ENCODE data around the gene ZPR1.
"Not testable (repeated sequence)": the region's sequence is repeated elsewhere in the genome, so short reads cannot be mapped to it uniquely, and the experiment has no call there.

The ZPR1 gene, protein sequence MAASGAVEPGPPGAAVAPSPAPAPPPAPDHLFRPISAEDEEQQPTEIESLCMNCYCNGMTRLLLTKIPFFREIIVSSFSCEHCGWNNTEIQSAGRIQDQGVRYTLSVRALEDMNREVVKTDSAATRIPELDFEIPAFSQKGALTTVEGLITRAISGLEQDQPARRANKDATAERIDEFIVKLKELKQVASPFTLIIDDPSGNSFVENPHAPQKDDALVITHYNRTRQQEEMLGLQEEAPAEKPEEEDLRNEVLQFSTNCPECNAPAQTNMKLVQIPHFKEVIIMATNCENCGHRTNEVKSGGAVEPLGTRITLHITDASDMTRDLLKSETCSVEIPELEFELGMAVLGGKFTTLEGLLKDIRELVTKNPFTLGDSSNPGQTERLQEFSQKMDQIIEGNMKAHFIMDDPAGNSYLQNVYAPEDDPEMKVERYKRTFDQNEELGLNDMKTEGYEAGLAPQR

DNA sequence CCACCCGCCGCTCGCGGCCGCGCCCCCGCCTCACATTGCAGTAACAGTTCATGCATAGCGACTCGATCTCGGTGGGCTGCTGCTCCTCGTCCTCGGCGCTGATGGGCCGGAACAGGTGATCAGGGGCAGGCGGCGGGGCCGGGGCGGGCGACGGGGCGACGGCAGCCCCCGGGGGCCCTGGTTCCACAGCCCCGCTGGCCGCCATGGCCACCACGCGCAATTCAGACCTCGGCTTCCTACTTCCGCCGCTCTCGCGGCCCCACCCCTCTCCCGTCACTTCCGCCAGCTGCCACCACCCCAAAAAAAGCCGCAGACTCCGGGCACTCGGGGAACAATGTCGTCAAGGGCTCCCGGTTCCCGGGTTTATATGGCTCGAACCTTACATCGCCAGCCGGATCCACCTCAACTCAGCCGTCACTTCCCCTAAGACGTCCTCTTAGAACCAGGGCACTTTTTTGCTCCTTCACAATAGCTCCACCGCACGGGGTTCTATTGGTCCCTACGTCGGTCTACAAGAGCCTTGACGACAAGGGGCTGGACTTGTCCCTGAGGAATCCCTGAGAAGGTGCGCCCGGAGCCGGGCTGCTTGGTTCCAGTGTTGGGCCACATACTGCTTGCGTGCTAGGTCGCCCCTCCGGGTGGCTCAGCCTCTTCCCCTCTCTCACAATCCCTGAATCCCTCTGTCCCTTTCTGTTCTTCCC lies at the start of gene ZPR1:
Gene ZPR1, minus strand, starts transcription at position 238 of the 701 bp plus-strand sequence. Its CDS starts 33 bp downstream, at position 205.
- DNase-seq (ENCODE audit: low read depth), result peak; percentile 33

- no peak for DNase-seq (ENCODE audit: low read depth)
Measured at GRCh38 chr11:116836632-116836991, 48.8 kb upstream of the ZPR1 start.

- peak; percentile 90 for DNase-seq (ENCODE audit: low read depth)
Measured at GRCh38 chr11:116835791-116836631, 48.2 kb upstream of the ZPR1 start.

DNA sequence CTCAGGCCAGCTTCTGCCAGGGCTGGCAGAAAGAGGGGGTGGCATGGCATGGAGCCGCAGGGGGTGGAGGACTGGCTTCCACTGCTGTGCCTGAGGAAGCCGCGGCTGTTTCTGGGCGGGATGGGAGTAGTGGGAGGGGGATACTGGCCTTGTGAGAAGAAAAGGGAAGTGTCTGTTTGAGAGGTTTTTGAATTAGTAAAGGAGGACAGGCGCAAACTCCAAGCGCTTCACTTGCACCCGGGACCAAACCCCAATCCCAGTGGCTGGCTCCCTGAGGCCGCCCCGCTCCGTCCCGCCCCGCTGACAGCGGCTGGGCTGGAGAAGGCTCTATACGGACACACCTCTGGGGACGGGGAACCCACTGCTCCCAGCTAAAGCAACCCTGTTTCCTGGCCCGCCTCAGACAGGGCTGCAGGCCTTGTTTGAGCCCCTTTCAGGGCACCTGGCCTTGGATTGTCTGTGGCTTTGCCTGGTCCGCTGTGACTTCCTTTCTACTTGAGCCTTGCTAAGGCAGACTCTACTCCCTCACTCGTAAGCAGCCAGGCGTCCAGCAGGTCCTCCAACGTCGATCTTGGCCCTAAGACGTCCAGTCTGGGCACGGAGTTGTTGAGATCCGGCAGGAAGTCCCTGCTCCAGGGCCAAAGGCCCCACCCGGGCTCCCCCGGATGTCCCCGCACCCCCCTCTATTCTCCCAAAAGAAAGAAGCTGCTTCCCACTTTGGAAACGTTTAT lies 47.4 kb upstream of the ZPR1 start:
- DNase-seq (ENCODE audit: low read depth), result no peak

DNA sequence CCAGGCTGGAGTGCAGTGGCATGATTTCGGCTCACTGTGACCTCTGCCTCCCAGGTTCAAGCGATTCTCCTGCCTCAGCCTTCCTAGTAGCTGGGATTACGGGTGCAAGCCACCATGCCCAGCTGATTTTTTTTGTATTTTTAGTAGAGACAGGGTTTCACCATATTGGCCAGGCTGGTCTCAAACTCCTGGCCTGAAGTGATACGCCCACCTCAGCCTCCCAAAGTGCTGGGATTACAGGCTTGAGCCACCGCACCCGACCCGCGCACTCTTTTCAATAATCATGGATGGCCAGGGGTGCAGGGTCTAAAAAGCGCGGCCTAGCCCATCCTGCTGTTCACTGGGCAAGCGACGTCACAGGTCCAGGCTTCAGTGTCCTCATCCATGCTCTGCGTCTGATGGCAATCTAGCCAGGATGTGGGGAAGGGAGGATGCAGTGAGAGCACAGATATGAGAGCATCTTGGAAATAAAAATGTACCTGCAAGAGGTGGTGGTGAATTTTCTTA lies 46.8 kb upstream of the ZPR1 start:
- DNase-seq (ENCODE audit: low read depth), result not testable (repeated sequence)

- no peak for DNase-seq (ENCODE audit: low read depth)
Measured at GRCh38 chr11:116833816-116834534, 46.2 kb upstream of the ZPR1 start.

DNA sequence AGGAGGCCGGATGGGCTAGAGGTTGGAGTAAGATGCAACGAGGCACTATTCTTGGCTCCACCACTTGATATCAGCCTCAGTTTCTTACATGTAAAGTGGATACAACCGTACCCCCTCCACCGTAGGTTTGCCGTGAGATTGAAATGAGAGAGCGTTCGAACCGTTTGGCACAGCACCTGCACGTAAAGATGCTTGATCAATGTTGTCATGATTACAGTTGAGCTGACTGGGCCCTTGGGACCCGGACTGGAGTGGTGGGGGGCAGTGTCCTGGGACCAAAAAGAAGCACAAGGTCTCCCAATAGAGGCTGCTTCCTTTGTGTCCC lies 45.6 kb upstream of the ZPR1 start:
- no peak for DNase-seq (ENCODE audit: low read depth)

- DNase-seq (ENCODE audit: low read depth), result no peak
Measured at GRCh38 chr11:116832350-116833290, 44.8 kb upstream of the ZPR1 start.

DNA sequence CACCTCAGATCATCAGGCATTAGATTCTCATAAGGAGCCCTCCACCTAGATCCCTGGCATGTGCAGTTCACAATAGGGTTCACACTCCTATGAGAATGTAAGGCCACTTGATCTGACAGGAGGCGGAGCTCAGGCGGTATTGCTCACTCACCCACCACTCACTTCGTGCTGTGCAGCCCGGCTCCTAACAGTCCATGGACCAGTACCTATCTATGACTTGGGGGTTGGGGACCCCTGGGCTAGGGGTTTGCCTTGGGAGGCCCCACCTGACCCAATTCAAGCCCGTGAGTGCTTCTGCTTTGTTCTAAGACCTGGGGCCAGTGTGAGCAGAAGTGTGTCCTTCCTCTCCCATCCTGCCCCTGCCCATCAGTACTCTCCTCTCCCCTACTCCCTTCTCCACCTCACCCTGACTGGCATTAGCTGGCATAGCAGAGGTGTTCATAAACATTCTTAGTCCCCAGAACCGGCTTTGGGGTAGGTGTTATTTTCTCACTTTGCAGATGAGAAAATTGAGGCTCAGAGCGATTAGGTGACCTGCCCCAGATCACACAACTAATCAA lies 44.0 kb upstream of the ZPR1 start:
- DNase-seq (ENCODE audit: low read depth), result no peak

DNA sequence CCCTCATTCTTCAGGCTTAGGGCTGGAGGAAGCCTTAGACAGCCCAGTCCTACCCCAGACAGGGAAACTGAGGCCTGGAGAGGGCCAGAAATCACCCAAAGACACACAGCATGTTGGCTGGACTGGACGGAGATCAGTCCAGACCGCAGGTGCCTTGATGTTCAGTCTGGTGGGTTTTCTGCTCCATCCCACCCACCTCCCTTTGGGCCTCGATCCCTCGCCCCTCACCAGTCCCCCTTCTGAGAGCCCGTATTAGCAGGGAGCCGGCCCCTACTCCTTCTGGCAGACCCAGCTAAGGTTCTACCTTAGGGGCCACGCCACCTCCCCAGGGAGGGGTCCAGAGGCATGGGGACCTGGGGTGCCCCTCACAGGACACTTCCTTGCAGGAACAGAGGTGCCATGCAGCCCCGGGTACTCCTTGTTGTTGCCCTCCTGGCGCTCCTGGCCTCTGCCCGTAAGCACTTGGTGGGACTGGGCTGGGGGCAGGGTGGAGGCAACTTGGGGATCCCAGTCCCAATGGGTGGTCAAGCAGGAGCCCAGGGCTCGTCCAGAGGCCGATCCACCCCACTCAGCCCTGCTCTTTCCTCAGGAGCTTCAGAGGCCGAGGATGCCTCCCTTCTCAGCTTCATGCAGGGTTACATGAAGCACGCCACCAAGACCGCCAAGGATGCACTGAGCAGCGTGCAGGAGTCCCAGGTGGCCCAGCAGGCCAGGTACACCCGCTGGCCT lies 42.5 kb upstream of the ZPR1 start:
- no peak for DNase-seq (ENCODE audit: low read depth)

- DNase-seq (ENCODE audit: low read depth), result peak; percentile 53
Measured at GRCh38 chr11:116829525-116830183, 41.8 kb upstream of the ZPR1 start, which contains the start of gene APOC3. Gene APOC3 (plus strand): TSS chr11:116829907. CDS start chr11:116830583, 676 bp downstream.

GRCh38 chr11:116828632-116829524 lies 41.1 kb upstream of the ZPR1 start:
- DNase-seq (ENCODE audit: low read depth), result no peak

- no peak for DNase-seq (ENCODE audit: low read depth)
Measured at GRCh38 chr11:116827461-116827860, 39.6 kb upstream of the ZPR1 start.

GRCh38 chr11:116826751-116827431 lies 39.1 kb upstream of the ZPR1 start:
- peak; percentile 14 for DNase-seq (ENCODE audit: low read depth)

DNA sequence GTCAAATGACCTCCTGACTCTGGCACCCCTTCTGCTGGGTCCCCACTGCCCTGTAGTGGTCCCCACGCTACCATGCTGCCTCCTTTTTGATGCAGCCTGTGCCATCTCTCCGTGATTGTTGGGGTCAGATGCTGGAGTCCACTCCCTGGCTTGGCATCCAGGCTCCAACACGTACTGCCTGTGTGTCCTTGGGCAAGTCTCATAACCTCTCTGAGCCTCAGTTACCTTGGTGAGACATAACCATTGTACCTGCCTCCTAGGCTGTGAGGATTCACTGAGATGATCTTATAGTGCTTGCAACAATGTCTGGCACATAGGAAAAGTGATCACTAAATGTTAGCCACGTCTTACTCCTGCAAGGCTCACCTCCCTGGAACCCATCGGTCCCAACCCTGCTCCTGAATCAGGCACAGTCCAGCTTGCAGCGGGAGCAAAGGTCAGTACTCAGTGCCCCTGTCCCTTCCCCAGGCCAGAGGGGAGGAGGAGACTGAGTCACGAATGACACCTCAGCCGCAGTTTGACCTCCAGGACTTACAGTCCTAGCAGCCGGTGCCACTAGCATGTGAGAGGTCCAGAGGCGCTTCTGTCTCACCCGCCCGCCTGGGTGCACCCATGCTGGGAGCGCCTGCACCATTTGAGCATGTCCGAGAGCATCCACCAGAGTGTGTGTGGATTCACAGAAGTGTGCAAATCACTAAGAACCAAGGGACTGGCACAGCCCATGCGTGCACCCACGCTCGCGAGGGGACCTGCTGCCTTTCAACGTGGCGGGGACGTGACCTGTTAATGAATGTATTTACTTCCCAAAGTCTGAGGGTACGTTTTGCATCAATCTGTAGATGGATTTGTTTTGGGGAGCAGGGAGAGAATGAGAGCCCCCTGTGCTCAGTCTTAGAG lies 38.3 kb upstream of the ZPR1 start:
- DNase-seq (ENCODE audit: low read depth), result no peak
